Urinary bladder (tissue), 4 donors: ENCODE measurements around the gene ANKRD12. TPM values are rescaled to one million over a fixed set of nuclear protein-coding genes. Genes with fewer than 3 reads are reported as not detected.
A peak's percentile ranks its signal among the peaks of the same experiment; 100 is the strongest.

Experiments used
- DNase-seq: peaks from one replicate; pipeline ENCODE4 v3.0.0-alpha.2; 2015; ENCODE audit errors: extremely low spot score
- H3K27ac ChIP-seq: one replicate; pipeline ENCODE4 v1.5.1; 2013; ENCODE audit warnings: low read depth, mild to moderate bottlenecking, moderate library complexity
- H3K36me3 ChIP-seq: one replicate; pipeline ENCODE4 v1.6.1; 2013; ENCODE audit warnings: mild to moderate bottlenecking, moderate library complexity; ENCODE audit not compliant: insufficient read depth
- H3K4me1 ChIP-seq: one replicate; pipeline ENCODE4 v1.6.1; 2013; ENCODE audit warnings: mild to moderate bottlenecking, moderate library complexity; ENCODE audit not compliant: insufficient read depth
- H3K4me3 ChIP-seq: one replicate; pipeline ENCODE4 v1.5.1; 2013; ENCODE audit warnings: low read depth, low read length
- WGBS: extraction: QIAGEN DNeasy Blood & Tissue Kit; methylation state at CpG from one replicate; pipeline ENCODE4 v1.1.7; 2013; 5-methylcytosine and 5-hydroxymethylcytosine counted together
- polyA plus RNA-seq: library from polyadenylated mRNA; stranded (reverse); fragments of 200-250 nt; gene quantifications from one replicate; pipeline ENCODE4 v1.2.3, GENCODE V29; 2013
- total RNA-seq: library from RNA; depleted of rRNA; stranded (reverse); fragments of >200 nt; gene quantifications from one replicate; pipeline ENCODE4 v1.2.3, GENCODE V29; 2014
- donor health status: healthy with polysubstance abuse.
- donor health status: healthy.

Gene ANKRD12
- total and polyA plus RNA-seq, 2 donors = 12.5 to 65.9 TPM

- no peak for DNase-seq
- no peak overlapping the region for H3K4me3 ChIP-seq
- WGBS = 79% methylated on average over 3 of the region's 3 CpGs
- H3K4me1 ChIP-seq = peaks cover 2% of the 10 kb centered on the region
- no peaks in the 10 kb centered on the region for H3K36me3 ChIP-seq
- no peak overlapping the region for H3K27ac ChIP-seq
Measured at GRCh38 chr18:9100796-9101195, 35.8 kb upstream of the ANKRD12 start.

GRCh38 chr18:9101730-9102507, 34.7 kb upstream of the ANKRD12 start:
- 3% methylated on average over 17 of the region's 17 CpGs for WGBS
- peak; percentile 55 for DNase-seq
- peaks cover 2% of the 10 kb centered on the region for H3K4me1 ChIP-seq

GRCh38 chr18:9102508-9103375, 33.8 kb upstream of the ANKRD12 start, which contains the start of gene NDUFV2:
Gene NDUFV2, plus strand, starts transcription at chr18:9102699. Its CDS starts 45 bp downstream, at chr18:9102744.
- WGBS = 8% methylated on average over 64 of the region's 64 CpGs
- Histone ChIP-seq H3K4me3 (peak within 1 kb of the TSS; percentile 68), H3K27ac (peak within 1 kb of the TSS; percentile 90), H3K4me1 (peaks cover 3% of the 10 kb centered on the region), H3K36me3 (no peaks in the 10 kb centered on the region)
- peak; percentile 88 for DNase-seq

More at GRCh38 chr18:9101730-9102507, 34.7 kb upstream of the ANKRD12 start:
- Histone ChIP-seq H3K27ac (peak overlapping the region; percentile 89), H3K36me3 (no peaks in the 10 kb centered on the region), H3K4me3 (peak overlapping the region; percentile 68)

- no peaks in the 10 kb centered on the region for H3K36me3 ChIP-seq
- H3K4me3 ChIP-seq = peak overlapping the region; percentile 68
- DNase-seq = no peak
- peaks cover 3% of the 10 kb centered on the region for H3K4me1 ChIP-seq
- H3K27ac ChIP-seq = peak overlapping the region; percentile 90
- WGBS = 1% methylated on average over 4 of the region's 4 CpGs
Measured at GRCh38 chr18:9103376-9103873, 33.2 kb upstream of the ANKRD12 start.

GRCh38 chr18:9104244-9104901, 32.2 kb upstream of the ANKRD12 start:
- WGBS = 17% methylated on average over 5 of the region's 5 CpGs
- Histone ChIP-seq H3K4me1 (peaks cover 3% of the 10 kb centered on the region), H3K36me3 (no peaks in the 10 kb centered on the region), H3K4me3 (peak overlapping the region; percentile 68), H3K27ac (peak overlapping the region; percentile 10)
- DNase-seq = no peak

- H3K36me3 ChIP-seq = no peaks in the 10 kb centered on the region
- WGBS = 40% methylated on average over 3 of the region's 3 CpGs
- no peak overlapping the region for H3K4me3 ChIP-seq
- H3K27ac ChIP-seq = no peak overlapping the region
- H3K4me1 ChIP-seq = peaks cover 3% of the 10 kb centered on the region
- DNase-seq = no peak
Measured at GRCh38 chr18:9105420-9105819, 31.2 kb upstream of the ANKRD12 start.

GRCh38 chr18:9106094-9106493, 30.5 kb upstream of the ANKRD12 start:
- Histone ChIP-seq H3K4me3 (no peak overlapping the region), H3K4me1 (peaks cover 3% of the 10 kb centered on the region), H3K36me3 (no peaks in the 10 kb centered on the region), H3K27ac (no peak overlapping the region)
- 39% methylated on average over 1 of the region's 1 CpG for WGBS
- DNase-seq = no peak

GRCh38 chr18:9106800-9107584, 29.6 kb upstream of the ANKRD12 start:
- H3K4me1 ChIP-seq = peaks cover 3% of the 10 kb centered on the region
- 20% methylated on average over 4 of the region's 4 CpGs for WGBS
- no peak overlapping the region for H3K27ac ChIP-seq
- no peak for DNase-seq
- no peaks in the 10 kb centered on the region for H3K36me3 ChIP-seq
- no peak overlapping the region for H3K4me3 ChIP-seq

GRCh38 chr18:9108911-9109310, 27.7 kb upstream of the ANKRD12 start:
- no peak for DNase-seq
- Histone ChIP-seq H3K36me3 (no peaks in the 10 kb centered on the region), H3K4me1 (peaks cover 3% of the 10 kb centered on the region), H3K4me3 (no peak overlapping the region), H3K27ac (no peak overlapping the region)
- WGBS = 81% methylated on average over 2 of the region's 2 CpGs

- H3K27ac ChIP-seq = no peak overlapping the region
- H3K36me3 ChIP-seq = no peaks in the 10 kb centered on the region
- no peak overlapping the region for H3K4me3 ChIP-seq
- H3K4me1 ChIP-seq = peaks cover 1% of the 10 kb centered on the region
- DNase-seq = no peak
- WGBS = 43% methylated on average over 4 of the region's 4 CpGs
Measured at GRCh38 chr18:9109523-9109922, 27.1 kb upstream of the ANKRD12 start.

GRCh38 chr18:9113468-9114149, 23.0 kb upstream of the ANKRD12 start:
- Histone ChIP-seq H3K36me3 (no peaks in the 10 kb centered on the region), H3K4me3 (no peak overlapping the region), H3K27ac (no peak overlapping the region), H3K4me1 (no peaks in the 10 kb centered on the region)
- DNase-seq = no peak
- 65% methylated on average over 7 of the region's 7 CpGs for WGBS

GRCh38 chr18:9115984-9116383, 20.6 kb upstream of the ANKRD12 start:
- no peak for DNase-seq
- Histone ChIP-seq H3K4me1 (no peaks in the 10 kb centered on the region), H3K27ac (no peak overlapping the region)

More at GRCh38 chr18:9115984-9116383, 20.6 kb upstream of the ANKRD12 start:
- Histone ChIP-seq H3K36me3 (no peaks in the 10 kb centered on the region), H3K4me3 (no peak overlapping the region)
